Measurements from ENCODE around the gene MED13. TPM values are rescaled to one million over a fixed set of nuclear protein-coding genes. Genes with fewer than 3 reads are reported as not detected.
"Not testable (repeated sequence)": the region's sequence is repeated elsewhere in the genome, so short reads cannot be mapped to it uniquely, and the experiment has no call there.

Gene MED13
- total RNA-seq, 4 donors from 2014 or later = 41.9 to 51.7 (median 49.1) TPM

GRCh38 chr17:62076864-62077788, 12.0 kb upstream of the MED13 start:
- intact Hi-C loops (cut with DNase I) = no loop called here
- no peaks in the 10 kb centered on the region for H3K4me1 ChIP-seq
- 86% methylated on average over 13 of the region's 13 CpGs for WGBS
- TF ChIP-seq EP300 (IDR thresholded peaks at IDR 0.05) (no peak), POLR2AphosphoS5 (IDR thresholded peaks at IDR 0.05) (no peak), POLR2A (IDR thresholded peaks at IDR 0.05; ENCODE audit: low read depth) (no peak), CTCF (IDR thresholded peaks at IDR 0.05) (no peak)
- H3K27me3 ChIP-seq = peaks cover 0 to 2% (median 0%) of the 10 kb centered on the region in 4 donors
- no peak overlapping the region for H3K4me3 ChIP-seq
- H3K36me3 ChIP-seq = no peaks in the 10 kb centered on the region
- no peaks in the 10 kb centered on the region for H3K9me3 ChIP-seq
- DNase-seq (ENCODE audit: extremely low spot score) = peak; percentile 50
- H3K27ac ChIP-seq (replicated peaks in 1 of 4) = no peak overlapping the region

GRCh38 chr17:62075308-62075815, 10.3 kb upstream of the MED13 start:
- Histone ChIP-seq H3K9me3 (no peaks in the 10 kb centered on the region), H3K4me1 (no peaks in the 10 kb centered on the region), H3K4me3 (no peak overlapping the region), H3K27ac (replicated peaks in 1 of 4) (no peak overlapping the region), H3K36me3 (no peaks in the 10 kb centered on the region), H3K27me3 (no peaks in the 10 kb centered on the region)
- DNase-seq (ENCODE audit: extremely low spot score) = no peak
- intact Hi-C loops (cut with DNase I) = no loop called here
- WGBS = no CpG with 5 or more reads among the region's 3 CpGs
- TF ChIP-seq POLR2AphosphoS5 (IDR thresholded peaks at IDR 0.05) (no peak), CTCF (IDR thresholded peaks at IDR 0.05) (no peak), POLR2A (IDR thresholded peaks at IDR 0.05; ENCODE audit: low read depth) (no peak)

- no peak for TF ChIP-seq POLR2AphosphoS5 (IDR thresholded peaks at IDR 0.05)
- no peaks in the 10 kb centered on the region for H3K9me3 ChIP-seq
- H3K4me3 ChIP-seq = no peak overlapping the region
- no peak overlapping the region for H3K27ac ChIP-seq (replicated peaks in 1 of 4)
- H3K27me3 ChIP-seq = no peaks in the 10 kb centered on the region
- no peaks in the 10 kb centered on the region for H3K36me3 ChIP-seq
- H3K4me1 ChIP-seq = no peaks in the 10 kb centered on the region
- WGBS = 91% methylated on average over 2 of the region's 2 CpGs
- no peak for DNase-seq (ENCODE audit: extremely low spot score)
- intact Hi-C loops (cut with DNase I) = no loop called here
Observed at GRCh38 chr17:62073993-62074392, 8.9 kb upstream of the MED13 start.

- H3K9me3 ChIP-seq; H3K27ac ChIP-seq (replicated peaks in 1 of 4); H3K4me3 ChIP-seq; H3K4me1 ChIP-seq; intact Hi-C loops (cut with DNase I); H3K27me3 ChIP-seq; DNase-seq (ENCODE audit: extremely low spot score); H3K36me3 ChIP-seq: not testable (repeated sequence)
- 96% methylated on average over 19 of the region's 21 CpGs for WGBS
Observed at GRCh38 chr17:62072855-62073254, 7.8 kb upstream of the MED13 start.

GRCh38 chr17:62070900-62071299, 5.8 kb upstream of the MED13 start:
- DNase-seq (ENCODE audit: extremely low spot score) = no peak
- no peak overlapping the region for H3K4me3 ChIP-seq
- intact Hi-C loops (cut with DNase I) = no loop called here
- 83% methylated on average over 2 of the region's 2 CpGs for WGBS
- H3K36me3 ChIP-seq = no peaks in the 10 kb centered on the region
- peaks cover 0 to 5% (median 5%) of the 10 kb centered on the region in 4 donors for H3K4me1 ChIP-seq
- H3K27ac ChIP-seq (replicated peaks in 1 of 4) = no peak overlapping the region
- H3K27me3 ChIP-seq = no peaks in the 10 kb centered on the region
- H3K9me3 ChIP-seq = no peaks in the 10 kb centered on the region
- TF ChIP-seq POLR2AphosphoS5 (IDR thresholded peaks at IDR 0.05) (no peak), CTCF (IDR thresholded peaks at IDR 0.05) (no peak), POLR2A (IDR thresholded peaks at IDR 0.05; ENCODE audit: low read depth) (no peak), EP300 (IDR thresholded peaks at IDR 0.05) (no peak)
